Small intestine (tissue), 7 donors: ENCODE data around the gene PRKACB. TPM values are rescaled to one million over a fixed set of nuclear protein-coding genes. Genes with fewer than 3 reads are reported as not detected.

Experiments
- DNase-seq, 2 donors: peaks; one replicate each; pipeline versions ENCODE4 v3.0.0 to v3.0.0-alpha.2; 2013
- FAIRE-seq: peaks from 2 replicates; lab custom pipeline; 2012; peaks lifted over from hg19 to GRCh38; lab: Jason Lieb, UNC
- H3K27ac ChIP-seq, 3 donors: one replicate each; pipeline ENCODE4 v1.5.1; 2013; ENCODE audit warnings: low read length in 2 of 3, mild to moderate bottlenecking in 2 of 3, control low read depth in 1 of 3, inconsistent platforms in 1 of 3, low read depth in 1 of 3, moderate library complexity in 1 of 3
- H3K27me3 ChIP-seq, 3 donors: one replicate each; pipeline ENCODE4 v1.6.1; 2013; ENCODE audit warnings: low read length in 3 of 3, inconsistent platforms in 1 of 3; ENCODE audit not compliant: control insufficient read depth in 3 of 3, insufficient read depth in 3 of 3
- H3K36me3 ChIP-seq, 3 donors: one replicate each; pipeline ENCODE4 v1.6.1; 2013; ENCODE audit warnings: low read length in 3 of 3, inconsistent platforms in 1 of 3, low read depth in 1 of 3, mild to moderate bottlenecking in 1 of 3, moderate library complexity in 1 of 3; ENCODE audit not compliant: control insufficient read depth in 3 of 3, insufficient read depth in 2 of 3
- H3K4me1 ChIP-seq, 3 donors: one replicate each; pipeline ENCODE4 v1.6.1; 2013; ENCODE audit warnings: low read length in 2 of 3, inconsistent platforms in 1 of 3, low read depth in 1 of 3, mild to moderate bottlenecking in 1 of 3, moderate library complexity in 1 of 3; ENCODE audit not compliant: control insufficient read depth in 3 of 3, insufficient read depth in 2 of 3
- H3K4me3 ChIP-seq, 3 donors: one replicate each; pipeline ENCODE4 v1.5.1; 2013; ENCODE audit warnings: low read length in 3 of 3, control low read depth in 1 of 3, inconsistent platforms in 1 of 3, low read depth in 1 of 3, mild to moderate bottlenecking in 1 of 3, moderate library complexity in 1 of 3
- H3K9me3 ChIP-seq, 2 donors: one replicate each; pipeline ENCODE4 v1.6.1; 2013; ENCODE audit warnings: low read depth in 1 of 2, low read length in 1 of 2; ENCODE audit not compliant: control insufficient read depth in 2 of 2, insufficient read depth in 1 of 2
- WGBS, 3 donors: extraction: QIAGEN DNeasy Blood & Tissue Kit; methylation state at CpG; one replicate each; pipeline ENCODE4 v1.1.7; 2013; 5-methylcytosine and 5-hydroxymethylcytosine counted together
- polyA plus RNA-seq, 4 donors: library from polyadenylated mRNA; stranded (reverse) in 3 of 4; unstranded in 1 of 4; fragments of 200-250 nt in 3 of 4; fragments of 120-200 nt in 1 of 4; gene quantifications; one replicate each; pipeline versions ENCODE4 v1.2.1 to v1.2.3, GENCODE V29; 2013
- donor health status: healthy with polysubstance abuse.
- donor health status: control.
- donor health status: control.
- donor health status: Bipolar disorder and iron deficiency.
- donor health status: healthy.

The PRKACB gene
- polyA plus RNA-seq, 4 donors, result 1.8 to 29.4 (median 7.3) TPM

- H3K9me3 ChIP-seq, result no peaks in the 10 kb centered on the region
- no peak overlapping the region for H3K27ac ChIP-seq
- DNase-seq (peak in 1 of 2 donors; percentile 75), FAIRE-seq (no peak)
- H3K27me3 ChIP-seq, result no peaks in the 10 kb centered on the region
- H3K4me1 ChIP-seq, result no peaks in the 10 kb centered on the region
- H3K4me3 ChIP-seq, result no peak overlapping the region
- no peaks in the 10 kb centered on the region for H3K36me3 ChIP-seq
- 60 to 85% (median 76%) methylated on average over 2 of the region's 2 CpGs for WGBS, 3 donors
These were observed 110.7 kb downstream of the PRKACB start for GRCh38 chr1:84254703-84255238.

- Histone ChIP-seq H3K4me3 (no peak overlapping the region), H3K4me1 (peaks cover 0 to 4% (median 0%) of the 10 kb centered on the region in 3 donors), H3K27ac (no peak overlapping the region), H3K9me3 (no peaks in the 10 kb centered on the region), H3K27me3 (no peaks in the 10 kb centered on the region), H3K36me3 (no peaks in the 10 kb centered on the region)
- DNase-seq (no peak), FAIRE-seq (no peak)
These were observed 111.5 kb downstream of the PRKACB start for GRCh38 chr1:84255582-84255981.

- Histone ChIP-seq H3K27me3 (no peaks in the 10 kb centered on the region), H3K4me1 (peaks cover 0 to 11% (median 0%) of the 10 kb centered on the region in 3 donors), H3K36me3 (no peaks in the 10 kb centered on the region), H3K9me3 (no peaks in the 10 kb centered on the region), H3K4me3 (no peak overlapping the region), H3K27ac (no peak overlapping the region)
- no peak for FAIRE-seq
- no peak for DNase-seq
- 73 to 79% (median 77%) methylated on average over 2 of the region's 2 CpGs for WGBS, 3 donors
These were observed 113.5 kb downstream of the PRKACB start for GRCh38 chr1:84257617-84258016.

- WGBS, 3 donors, result 94 to 100% (median 95%) methylated on average over 2 of the region's 2 CpGs
- FAIRE-seq, result no peak
These were observed 115.3 kb downstream of the PRKACB start for GRCh38 chr1:84259376-84259775.

GRCh38 chr1:84259989-84260388 lies 115.9 kb downstream of the PRKACB start:
- Histone ChIP-seq H3K4me3 (no peak overlapping the region), H3K9me3 (no peaks in the 10 kb centered on the region), H3K4me1 (peaks cover 0 to 11% (median 0%) of the 10 kb centered on the region in 3 donors), H3K27ac (no peak overlapping the region), H3K36me3 (no peaks in the 10 kb centered on the region), H3K27me3 (no peaks in the 10 kb centered on the region)
- DNase-seq (no peak), FAIRE-seq (no peak)
- 84 to 95% (median 85%) methylated on average over 2 of the region's 2 CpGs for WGBS, 3 donors

More at GRCh38 chr1:84259376-84259775, 115.3 kb downstream of the PRKACB start:
- Histone ChIP-seq H3K27me3 (no peaks in the 10 kb centered on the region), H3K27ac (no peak overlapping the region), H3K36me3 (no peaks in the 10 kb centered on the region), H3K9me3 (no peaks in the 10 kb centered on the region), H3K4me3 (no peak overlapping the region), H3K4me1 (peaks cover 0 to 11% (median 0%) of the 10 kb centered on the region in 3 donors)
- DNase-seq, result no peak

- Histone ChIP-seq H3K9me3 (no peaks in the 10 kb centered on the region), H3K4me1 (peaks cover 0 to 11% (median 0%) of the 10 kb centered on the region in 3 donors), H3K36me3 (no peaks in the 10 kb centered on the region), H3K27me3 (no peaks in the 10 kb centered on the region), H3K4me3 (no peak overlapping the region), H3K27ac (no peak overlapping the region)
- no peak for FAIRE-seq
- WGBS, 3 donors, result 10 to 48% (median 22%) methylated on average over 3 of the region's 3 CpGs
- peak; percentile 23 to 40 for DNase-seq
These were observed 116.9 kb downstream of the PRKACB start for GRCh38 chr1:84260852-84261518.

- no peak for FAIRE-seq
- 80 to 100% (median 82%) methylated on average over 2 of the region's 2 CpGs for whole genome bisulfite sequencing, 3 donors
- Histone ChIP-seq H3K36me3 (no peaks in the 10 kb centered on the region), H3K27ac (no peak overlapping the region), H3K4me3 (no peak overlapping the region), H3K9me3 (no peaks in the 10 kb centered on the region), H3K27me3 (no peaks in the 10 kb centered on the region), H3K4me1 (peaks cover 5 to 32% (median 8%) of the 10 kb centered on the region in 3 donors)
- DNase-seq, result no peak
These were observed 120.9 kb downstream of the PRKACB start for GRCh38 chr1:84264961-84265360.

- peaks cover 5 to 26% (median 9%) of the 10 kb centered on the region in 3 donors for H3K4me1 ChIP-seq
- no peaks in the 10 kb centered on the region for H3K27me3 ChIP-seq
- no peaks in the 10 kb centered on the region for H3K36me3 ChIP-seq
- H3K9me3 ChIP-seq, result no peaks in the 10 kb centered on the region
- DNase-seq (no peak), FAIRE-seq (no peak)
- 81 to 86% (median 83%) methylated on average over 3 of the region's 3 CpGs for WGBS, 3 donors
- no peak overlapping the region for H3K4me3 ChIP-seq
- H3K27ac ChIP-seq, result no peak overlapping the region
These were observed 121.8 kb downstream of the PRKACB start for GRCh38 chr1:84265867-84266266.
